ENCODE data around the gene RHOBTB1. TPM values are rescaled to one million over a fixed set of nuclear protein-coding genes. Genes with fewer than 3 reads are reported as not detected.

Gene RHOBTB1
- total RNA-seq, 2 experiments from 2014 or later = 0.09 to 0.74 TPM

DNA sequence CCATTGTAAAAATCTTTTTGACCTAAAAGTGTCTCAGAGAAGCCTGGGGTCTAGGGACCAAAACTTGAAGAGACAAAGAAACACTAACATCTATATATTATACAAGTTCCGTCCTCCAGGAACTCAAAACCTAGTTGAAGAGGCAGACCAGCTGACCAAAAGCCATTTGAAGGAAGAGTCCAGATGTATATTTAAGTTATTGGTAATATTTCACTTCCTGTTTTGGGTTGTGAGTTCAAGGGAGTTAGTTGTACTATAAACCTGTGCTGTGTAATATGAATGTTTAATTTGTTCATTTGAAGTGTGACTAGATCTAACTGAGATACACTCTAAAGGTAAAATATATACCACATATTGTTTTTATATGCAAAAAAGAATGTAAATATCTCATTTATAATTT lies 120.7 kb downstream of the RHOBTB1 start:
- Mint-ChIP-seq H3K27ac (no peak overlapping the region), H3K4me1 (ENCODE audit: low read depth) (peaks cover 7% of the 10 kb centered on the region), H3K27me3 (peaks cover 2% of the 10 kb centered on the region), H3K9me3 (no peaks in the 10 kb centered on the region), H3K4me3 (no peak overlapping the region), H3K36me3 (ENCODE audit: low read depth) (no peaks in the 10 kb centered on the region)
- TF ChIP-seq, protein P1, sequence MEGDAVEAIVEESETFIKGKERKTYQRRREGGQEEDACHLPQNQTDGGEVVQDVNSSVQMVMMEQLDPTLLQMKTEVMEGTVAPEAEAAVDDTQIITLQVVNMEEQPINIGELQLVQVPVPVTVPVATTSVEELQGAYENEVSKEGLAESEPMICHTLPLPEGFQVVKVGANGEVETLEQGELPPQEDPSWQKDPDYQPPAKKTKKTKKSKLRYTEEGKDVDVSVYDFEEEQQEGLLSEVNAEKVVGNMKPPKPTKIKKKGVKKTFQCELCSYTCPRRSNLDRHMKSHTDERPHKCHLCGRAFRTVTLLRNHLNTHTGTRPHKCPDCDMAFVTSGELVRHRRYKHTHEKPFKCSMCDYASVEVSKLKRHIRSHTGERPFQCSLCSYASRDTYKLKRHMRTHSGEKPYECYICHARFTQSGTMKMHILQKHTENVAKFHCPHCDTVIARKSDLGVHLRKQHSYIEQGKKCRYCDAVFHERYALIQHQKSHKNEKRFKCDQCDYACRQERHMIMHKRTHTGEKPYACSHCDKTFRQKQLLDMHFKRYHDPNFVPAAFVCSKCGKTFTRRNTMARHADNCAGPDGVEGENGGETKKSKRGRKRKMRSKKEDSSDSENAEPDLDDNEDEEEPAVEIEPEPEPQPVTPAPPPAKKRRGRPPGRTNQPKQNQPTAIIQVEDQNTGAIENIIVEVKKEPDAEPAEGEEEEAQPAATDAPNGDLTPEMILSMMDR (IDR thresholded peaks at IDR 0.05) = no peak
- DNase-seq (no peak), ATAC-seq (no peak)
- intact Hi-C loops (cut with micrococcal nuclease) = no loop called here
- CTCF ChIA-PET = no interaction called here
- POLR2A ChIA-PET = no interaction called here

DNA sequence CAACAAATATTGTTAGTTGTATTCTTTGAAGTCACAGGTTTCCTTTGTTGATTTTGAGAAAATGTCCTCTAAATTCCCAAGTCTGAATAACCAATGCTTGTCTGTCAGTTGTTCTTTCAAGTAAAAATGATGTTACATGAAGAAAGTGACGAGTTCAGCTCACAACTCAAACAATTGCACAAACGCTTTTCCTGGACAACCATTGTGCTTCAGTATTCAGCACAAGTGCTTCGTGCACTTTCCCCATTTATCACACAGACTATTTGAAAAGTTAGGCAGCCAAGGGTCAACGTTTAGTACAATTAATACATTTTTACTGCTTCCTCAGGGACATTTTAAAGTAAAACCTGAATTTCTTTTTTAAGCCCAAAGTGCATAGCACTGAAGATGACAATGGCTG lies 121.2 kb downstream of the RHOBTB1 start:
- H3K4me1 Mint-ChIP-seq (ENCODE audit: low read depth) = peaks cover 1% of the 10 kb centered on the region
- intact Hi-C loops (cut with micrococcal nuclease) = no loop called here
- no peaks in the 10 kb centered on the region for H3K9me3 Mint-ChIP-seq
- TF ChIP-seq, protein P1 (IDR thresholded peaks at IDR 0.05) = no peak
- POLR2A ChIA-PET = no interaction called here
- DNase-seq (no peak), ATAC-seq (no peak)
- H3K4me3 Mint-ChIP-seq = no peak overlapping the region
- no peaks in the 10 kb centered on the region for H3K36me3 Mint-ChIP-seq (ENCODE audit: low read depth)
- H3K27ac Mint-ChIP-seq = no peak overlapping the region
- peaks cover 1% of the 10 kb centered on the region for H3K27me3 Mint-ChIP-seq
- CTCF ChIA-PET = no interaction called here

DNA sequence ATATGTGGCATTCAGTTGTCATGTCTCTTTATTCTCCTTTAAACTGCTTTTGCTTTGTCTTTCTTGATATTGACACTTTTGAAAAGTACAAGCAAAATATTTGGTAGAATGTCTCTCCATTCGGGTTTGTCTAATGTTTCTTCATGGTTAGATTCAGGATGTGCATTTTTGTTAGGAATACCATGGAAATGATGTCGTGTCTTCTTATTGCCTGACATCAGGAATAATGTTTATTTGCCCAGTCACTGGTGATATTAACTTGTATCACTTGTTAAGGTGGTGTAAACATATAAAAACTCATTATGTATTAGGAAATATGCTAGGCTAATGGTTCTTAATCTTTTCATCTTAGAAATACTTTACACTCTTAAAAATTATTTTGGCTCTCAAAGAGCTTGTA lies 122.3 kb downstream of the RHOBTB1 start:
- no peak for ATAC-seq
- Mint-ChIP-seq H3K4me3 (no peak overlapping the region), H3K9me3 (no peaks in the 10 kb centered on the region), H3K27me3 (no peaks in the 10 kb centered on the region), H3K27ac (no peak overlapping the region), H3K36me3 (ENCODE audit: low read depth) (no peaks in the 10 kb centered on the region), H3K4me1 (ENCODE audit: low read depth) (no peaks in the 10 kb centered on the region)
- no peak for DNase-seq
- TF ChIP-seq, protein P1 (IDR thresholded peaks at IDR 0.05) = no peak
- CTCF ChIA-PET = no interaction called here
- POLR2A ChIA-PET = no interaction called here
- intact Hi-C loops (cut with micrococcal nuclease) = no loop called here

DNA sequence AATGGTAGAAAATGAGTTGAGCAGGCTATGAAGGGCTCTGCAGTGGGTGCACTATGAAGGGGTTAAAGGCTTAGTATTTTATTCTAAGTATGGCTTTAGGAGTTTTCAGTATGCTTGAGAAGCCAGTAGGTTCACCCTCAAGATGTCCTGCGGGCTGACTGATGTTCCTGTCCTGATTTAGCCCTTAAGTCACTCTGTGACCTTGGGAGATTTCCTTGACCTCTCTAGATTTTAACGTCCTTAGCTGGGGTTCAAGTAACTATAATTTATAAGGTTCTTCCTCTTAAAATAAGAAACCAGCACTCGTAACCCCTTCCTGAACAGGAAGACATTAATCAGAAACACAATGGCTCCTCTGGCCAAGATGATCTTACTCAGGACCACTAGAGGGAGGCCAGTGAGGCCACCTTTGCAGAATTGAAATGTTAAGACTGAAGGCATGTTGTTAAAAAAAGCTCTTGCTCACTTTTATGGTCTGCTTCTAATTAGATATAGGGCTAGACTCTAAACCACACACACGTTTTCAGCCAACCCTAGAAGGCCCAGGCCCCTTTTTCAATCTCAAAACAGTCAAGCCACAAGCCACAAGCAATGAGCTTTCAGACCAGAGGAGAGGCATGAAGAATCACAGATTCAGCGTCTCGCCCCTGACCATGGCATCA lies 123.8 kb downstream of the RHOBTB1 start:
- ATAC-seq (no peak), DNase-seq (peak; percentile 5)
- Mint-ChIP-seq H3K4me3 (no peak overlapping the region), H3K27me3 (no peaks in the 10 kb centered on the region), H3K36me3 (ENCODE audit: low read depth) (no peaks in the 10 kb centered on the region), H3K9me3 (no peaks in the 10 kb centered on the region), H3K4me1 (ENCODE audit: low read depth) (no peaks in the 10 kb centered on the region), H3K27ac (no peak overlapping the region)
- intact Hi-C loops (cut with micrococcal nuclease) = no loop called here
- ChIA-PET CTCF (interaction anchor here (0.7 to 1.7 kb wide), 4 partner anchors 9 to 1076 kb away, joined by 3 read pairs; no protein-coding TSS in a partner anchor), POLR2A (no interaction called here)
- TF ChIP-seq, protein P1 (IDR thresholded peaks at IDR 0.05) = no peak

Other genes starting within 250 kb of the RHOBTB1 start
- 100 to 1,000 TPM; 108 to 112 TPM for gene CDK1, start 165.7 kb downstream of the RHOBTB1 start, total RNA-seq